SK-N-SH treated with all-trans-retinoic acid at 6 μM for 48 hours (cell line): ENCODE results near the gene AKR1E2.

Experiments used
- ATAC-seq: fragments of 200-7000 bp; cut with Tn5 transposase; 3 replicates; pipeline ENCODE4 v1.9.1; 2020; ENCODE audit warnings: mild to moderate bottlenecking, moderate library complexity
- ARNTL ChIP-seq: fragments of 450-650 bp; formaldehyde crosslinking; IDR thresholded peaks from 2 replicates; pipeline ENCODE4 v1.5.0; 2020; ENCODE audit warnings: low read depth, mild to moderate bottlenecking, moderate library complexity, borderline replicate concordance
- BACH2 ChIP-seq: fragments of 250-450 bp; sonication (Bioruptor Pico); IDR thresholded peaks from 2 replicates; pipeline ENCODE4 v1.9.0; 2021; ENCODE audit warnings: mild to moderate bottlenecking, borderline replicate concordance
- CREB5 ChIP-seq: fragments of 250-450 bp; sonication (Bioruptor Pico); IDR thresholded peaks from 2 replicates; pipeline ENCODE4 v1.5.1; 2020; ENCODE audit warnings: low read depth, mild to moderate bottlenecking, moderate library complexity
- CSDC2 ChIP-seq: fragments of 250-450 bp; sonication (Bioruptor Pico); IDR thresholded peaks from 2 replicates; pipeline ENCODE4 v1.5.0; 2020; ENCODE audit warnings: mild to moderate bottlenecking, moderate library complexity
- CSRNP3 ChIP-seq: fragments of 250-450 bp; sonication (Bioruptor Pico); IDR thresholded peaks from 2 replicates; pipeline ENCODE4 v1.5.1; 2021; ENCODE audit warnings: mild to moderate bottlenecking, moderate library complexity
- ESRRG ChIP-seq: fragments of 250-450 bp; sonication (Bioruptor Pico); IDR thresholded peaks from 2 replicates; pipeline ENCODE4 v1.6.1; 2021; ENCODE audit warnings: mild to moderate bottlenecking
- GLIS3 ChIP-seq: fragments of 250-450 bp; sonication (Bioruptor Pico); IDR thresholded peaks from 2 replicates; pipeline ENCODE4 v1.5.0; 2020; ENCODE audit warnings: mild to moderate bottlenecking, moderate library complexity
- OSR1 ChIP-seq: fragments of 250-450 bp; sonication (Bioruptor Pico); IDR thresholded peaks from 2 replicates; pipeline ENCODE4 v1.8.0; 2022; ENCODE audit warnings: moderate library complexity, mild to moderate bottlenecking, inconsistent platforms
- PATZ1 ChIP-seq: fragments of 250-450 bp; sonication (Bioruptor Pico); IDR thresholded peaks from 2 replicates; pipeline ENCODE4 v1.8.0; 2020; ENCODE audit warnings: mild to moderate bottlenecking, moderate library complexity, borderline replicate concordance
- POU6F1 ChIP-seq: fragments of 250-450 bp; sonication (Bioruptor Pico); IDR thresholded peaks from 2 replicates; pipeline ENCODE4 v1.8.0; 2021; ENCODE audit warnings: low read depth, mild to moderate bottlenecking, moderate library complexity, borderline replicate concordance
- PPARA ChIP-seq: fragments of 250-450 bp; sonication (Bioruptor Pico); IDR thresholded peaks from 2 replicates; pipeline ENCODE4 v1.5.0; 2020; ENCODE audit warnings: mild to moderate bottlenecking, borderline replicate concordance
- RARB ChIP-seq: fragments of 250-450 bp; sonication (Bioruptor Pico); IDR thresholded peaks from 2 replicates; pipeline ENCODE4 v1.8.0; 2021; ENCODE audit warnings: mild to moderate bottlenecking, moderate library complexity
- SNAI2 ChIP-seq: fragments of 250-450 bp; sonication (Bioruptor Pico); IDR thresholded peaks from 2 replicates; pipeline ENCODE4 v1.5.0; 2020; ENCODE audit warnings: mild to moderate bottlenecking, moderate library complexity
- TCF4 ChIP-seq: fragments of 250-450 bp; sonication (Bioruptor Pico); IDR thresholded peaks from 2 replicates; pipeline ENCODE4 v1.8.0; 2021; ENCODE audit warnings: mild to moderate bottlenecking, moderate library complexity, borderline replicate concordance
- ZC3H10 ChIP-seq: fragments of 250-450 bp; sonication (Bioruptor Pico); IDR thresholded peaks from 2 replicates; pipeline ENCODE4 v1.5.1; 2021; ENCODE audit warnings: mild to moderate bottlenecking, moderate library complexity
- ZFP3 ChIP-seq: fragments of 250-450 bp; sonication (Bioruptor Pico); IDR thresholded peaks from 2 replicates; pipeline ENCODE4 v1.5.0; 2020; ENCODE audit warnings: mild to moderate bottlenecking, moderate library complexity
- ZFP30 ChIP-seq: fragments of 450-650 bp; formaldehyde crosslinking; IDR thresholded peaks from 2 replicates; pipeline ENCODE4 v1.5.0; 2022; ENCODE audit warnings: mild to moderate bottlenecking, moderate library complexity
- ZNF565 ChIP-seq: fragments of 450-650 bp; formaldehyde crosslinking; conservative IDR thresholded peaks from 2 replicates; pipeline ENCODE4 v1.5.0; 2020; ENCODE audit warnings: low read depth, mild to moderate bottlenecking, moderate library complexity
- ZNF70 ChIP-seq: fragments of 450-650 bp; formaldehyde crosslinking; IDR thresholded peaks from 2 replicates; pipeline ENCODE4 v1.5.0; 2020; ENCODE audit warnings: mild to moderate bottlenecking, moderate library complexity

AKR1E2 gene

GRCh38 chr10:4836416-4836969, 10.5 kb downstream of the AKR1E2 start:
- ATAC-seq: no peak
- no peak for TF ChIP-seq POU6F1
- TF ChIP-seq ZFP3 (CRISPR knock-in tag): no peak
- TF ChIP-seq BACH2 (CRISPR knock-in tag): no peak
- no peak for TF ChIP-seq PATZ1 (CRISPR knock-in tag)
- no peak for TF ChIP-seq PPARA (CRISPR knock-in tag)
- no peak for TF ChIP-seq ZC3H10 (CRISPR knock-in tag)
- no peak for TF ChIP-seq ZNF70 (CRISPR knock-in tag)
- no peak for TF ChIP-seq ARNTL (CRISPR knock-in tag)
- TF ChIP-seq ZNF565 (CRISPR knock-in tag): no peak
- TF ChIP-seq CREB5 (CRISPR knock-in tag): no peak
- TF ChIP-seq ZFP30 (CRISPR knock-in tag): no peak
- no peak for TF ChIP-seq SNAI2 (CRISPR knock-in tag)
- no peak for TF ChIP-seq OSR1
- TF ChIP-seq CSDC2 (CRISPR knock-in tag): no peak

- 0 out of 3 replicates have a peak, but pooled peaks have one; percentile 15 for ATAC-seq
- TF ChIP-seq OSR1: no peak
- TF ChIP-seq CSDC2 (CRISPR knock-in tag): no peak
- no peak for TF ChIP-seq ZFP3 (CRISPR knock-in tag)
- no peak for TF ChIP-seq TCF4 (CRISPR knock-in tag)
- no peak for TF ChIP-seq ZFP30 (CRISPR knock-in tag)
- no peak for TF ChIP-seq GLIS3 (CRISPR knock-in tag)
- no peak for TF ChIP-seq ESRRG
- TF ChIP-seq ZNF70 (CRISPR knock-in tag): no peak
- no peak for TF ChIP-seq PATZ1 (CRISPR knock-in tag)
- TF ChIP-seq ARNTL (CRISPR knock-in tag): no peak
- no peak for TF ChIP-seq POU6F1
- no peak for TF ChIP-seq PPARA (CRISPR knock-in tag)
- TF ChIP-seq ZNF565 (CRISPR knock-in tag): no peak
These were observed 11.5 kb downstream of the AKR1E2 start for GRCh38 chr10:4837551-4837950.

- TF ChIP-seq RARB (CRISPR knock-in tag) (no peak), BACH2 (CRISPR knock-in tag) (no peak), CSRNP3 (CRISPR knock-in tag) (no peak)
- peak; percentile 74 for ATAC-seq
These were observed 12.7 kb downstream of the AKR1E2 start for GRCh38 chr10:4838743-4839142.
